Measurements from ENCODE around the gene GPBP1. TPM values are rescaled to one million over a fixed set of nuclear protein-coding genes. Genes with fewer than 3 reads are reported as not detected.
"Not testable (repeated sequence)": the region's sequence is repeated elsewhere in the genome, so short reads cannot be mapped to it uniquely, and the experiment has no call there.

The GPBP1 gene
- polyA plus RNA-seq, 1 donor: 92.1 TPM

- Histone ChIP-seq H3K4me3 (ENCODE audit: low read length) (no peak overlapping the region), H3K36me3 (ENCODE audit: control insufficient read depth, insufficient read depth, low read length) (no peaks in the 10 kb centered on the region), H3K27ac (ENCODE audit: low read length) (no peak overlapping the region), H3K4me1 (ENCODE audit: control insufficient read depth, insufficient read depth, low read length) (no peaks in the 10 kb centered on the region), H3K27me3 (ENCODE audit: control insufficient read depth, insufficient read depth, low read length) (no peaks in the 10 kb centered on the region), H3K9me3 (ENCODE audit: control insufficient read depth, low read depth, low read length) (no peaks in the 10 kb centered on the region)
- no peak for DNase-seq
- WGBS (ENCODE audit: insufficient coverage, low lambda C conversion rate): no CpG with 5 or more reads among the region's 8 CpGs
Measured at GRCh38 chr5:57164124-57164523, 9.7 kb upstream of the GPBP1 start.

- H3K4me3 ChIP-seq (ENCODE audit: low read length); H3K27me3 ChIP-seq (ENCODE audit: control insufficient read depth, insufficient read depth, low read length); H3K36me3 ChIP-seq (ENCODE audit: control insufficient read depth, insufficient read depth, low read length); DNase-seq; H3K27ac ChIP-seq (ENCODE audit: low read length); H3K9me3 ChIP-seq (ENCODE audit: control insufficient read depth, low read depth, low read length); H3K4me1 ChIP-seq (ENCODE audit: control insufficient read depth, insufficient read depth, low read length): not testable (repeated sequence)
- no CpG with 5 or more reads among the region's 3 CpGs for WGBS (ENCODE audit: insufficient coverage, low lambda C conversion rate)
Measured at GRCh38 chr5:57165171-57165570, 8.7 kb upstream of the GPBP1 start.

- Histone ChIP-seq H3K27ac (ENCODE audit: low read length) (no peak overlapping the region), H3K4me3 (ENCODE audit: low read length) (no peak overlapping the region), H3K9me3 (ENCODE audit: control insufficient read depth, low read depth, low read length) (no peaks in the 10 kb centered on the region), H3K36me3 (ENCODE audit: control insufficient read depth, insufficient read depth, low read length) (no peaks in the 10 kb centered on the region), H3K27me3 (ENCODE audit: control insufficient read depth, insufficient read depth, low read length) (no peaks in the 10 kb centered on the region), H3K4me1 (ENCODE audit: control insufficient read depth, insufficient read depth, low read length) (no peaks in the 10 kb centered on the region)
- 40% methylated on average over 1 of the region's 2 CpGs for WGBS (ENCODE audit: insufficient coverage, low lambda C conversion rate)
- DNase-seq: no peak
Measured at GRCh38 chr5:57166276-57166675, 7.6 kb upstream of the GPBP1 start.

- no peaks in the 10 kb centered on the region for H3K9me3 ChIP-seq (ENCODE audit: control insufficient read depth, low read depth, low read length)
- no CpG with 5 or more reads among the region's 5 CpGs for WGBS (ENCODE audit: insufficient coverage, low lambda C conversion rate)
- no peak overlapping the region for H3K4me3 ChIP-seq (ENCODE audit: low read length)
- no peaks in the 10 kb centered on the region for H3K36me3 ChIP-seq (ENCODE audit: control insufficient read depth, insufficient read depth, low read length)
- no peaks in the 10 kb centered on the region for H3K4me1 ChIP-seq (ENCODE audit: control insufficient read depth, insufficient read depth, low read length)
- no peak for DNase-seq
- no peak overlapping the region for H3K27ac ChIP-seq (ENCODE audit: low read length)
- no peaks in the 10 kb centered on the region for H3K27me3 ChIP-seq (ENCODE audit: control insufficient read depth, insufficient read depth, low read length)
Measured at GRCh38 chr5:57167201-57167600, 6.7 kb upstream of the GPBP1 start.

- 100% methylated on average over 1 of the region's 13 CpGs for WGBS (ENCODE audit: insufficient coverage, low lambda C conversion rate)
Measured at GRCh38 chr5:57170116-57170515, 3.7 kb upstream of the GPBP1 start.

GRCh38 chr5:57171816-57172465, 1.9 kb upstream of the GPBP1 start:
- Histone ChIP-seq H3K4me1 (ENCODE audit: control insufficient read depth, insufficient read depth, low read length) (no peaks in the 10 kb centered on the region), H3K4me3 (ENCODE audit: low read length) (peak overlapping the region; percentile 74), H3K36me3 (ENCODE audit: control insufficient read depth, insufficient read depth, low read length) (no peaks in the 10 kb centered on the region), H3K27ac (ENCODE audit: low read length) (peak overlapping the region; percentile 99), H3K9me3 (ENCODE audit: control insufficient read depth, low read depth, low read length) (peaks cover 2% of the 10 kb centered on the region), H3K27me3 (ENCODE audit: control insufficient read depth, insufficient read depth, low read length) (no peaks in the 10 kb centered on the region)
- DNase-seq: peak in 1 of 2 donors; percentile 39
- 38% methylated on average over 4 of the region's 16 CpGs for WGBS (ENCODE audit: insufficient coverage, low lambda C conversion rate)

More at GRCh38 chr5:57170116-57170515, 3.7 kb upstream of the GPBP1 start:
- not testable (repeated sequence) for H3K9me3 ChIP-seq (ENCODE audit: control insufficient read depth, low read depth, low read length); H3K4me1 ChIP-seq (ENCODE audit: control insufficient read depth, insufficient read depth, low read length); DNase-seq; H3K4me3 ChIP-seq (ENCODE audit: low read length); H3K27me3 ChIP-seq (ENCODE audit: control insufficient read depth, insufficient read depth, low read length); H3K36me3 ChIP-seq (ENCODE audit: control insufficient read depth, insufficient read depth, low read length); H3K27ac ChIP-seq (ENCODE audit: low read length)

GRCh38 chr5:57172466-57173318, 1.2 kb upstream of the GPBP1 start:
- H3K9me3 ChIP-seq (ENCODE audit: control insufficient read depth, low read depth, low read length): peaks cover 2% of the 10 kb centered on the region
- peak in 1 of 2 donors; percentile 71 for DNase-seq
- H3K36me3 ChIP-seq (ENCODE audit: control insufficient read depth, insufficient read depth, low read length): no peaks in the 10 kb centered on the region
- peak overlapping the region; percentile 74 for H3K4me3 ChIP-seq (ENCODE audit: low read length)
- H3K27me3 ChIP-seq (ENCODE audit: control insufficient read depth, insufficient read depth, low read length): no peaks in the 10 kb centered on the region
- 0% methylated on average over 2 of the region's 31 CpGs for WGBS (ENCODE audit: insufficient coverage, low lambda C conversion rate)
- no peaks in the 10 kb centered on the region for H3K4me1 ChIP-seq (ENCODE audit: control insufficient read depth, insufficient read depth, low read length)
- peak overlapping the region; percentile 99 for H3K27ac ChIP-seq (ENCODE audit: low read length)

GRCh38 chr5:57174128-57174889, 450 bp downstream of the GPBP1 start:
- Histone ChIP-seq H3K9me3 (ENCODE audit: control insufficient read depth, low read depth, low read length) (peaks cover 2% of the 10 kb centered on the region), H3K36me3 (ENCODE audit: control insufficient read depth, insufficient read depth, low read length) (no peaks in the 10 kb centered on the region), H3K4me3 (ENCODE audit: low read length) (peak overlapping the region; percentile 88), H3K27ac (ENCODE audit: low read length) (peak overlapping the region; percentile 98), H3K27me3 (ENCODE audit: control insufficient read depth, insufficient read depth, low read length) (no peaks in the 10 kb centered on the region), H3K4me1 (ENCODE audit: control insufficient read depth, insufficient read depth, low read length) (peaks cover 3% of the 10 kb centered on the region)
- peak; percentile 16 to 64 for DNase-seq
- no CpG with 5 or more reads among the region's 47 CpGs for WGBS (ENCODE audit: insufficient coverage, low lambda C conversion rate)

- DNase-seq: peak in 1 of 2 donors; percentile 52
- Histone ChIP-seq H3K4me1 (ENCODE audit: control insufficient read depth, insufficient read depth, low read length) (peaks cover 8% of the 10 kb centered on the region), H3K27ac (ENCODE audit: low read length) (peak overlapping the region; percentile 98), H3K27me3 (ENCODE audit: control insufficient read depth, insufficient read depth, low read length) (no peaks in the 10 kb centered on the region), H3K36me3 (ENCODE audit: control insufficient read depth, insufficient read depth, low read length) (no peaks in the 10 kb centered on the region), H3K4me3 (ENCODE audit: low read length) (peak overlapping the region; percentile 88), H3K9me3 (ENCODE audit: control insufficient read depth, low read depth, low read length) (peaks cover 2% of the 10 kb centered on the region)
- 0% methylated on average over 1 of the region's 11 CpGs for WGBS (ENCODE audit: insufficient coverage, low lambda C conversion rate)
Measured at GRCh38 chr5:57174890-57175510, 1.1 kb downstream of the GPBP1 start.

All from large intestine (tissue), 3 donors.